CD4-positive, CD25-positive, alpha-beta regulatory T cell (primary cell): ENCODE measurements around the gene IQCH. TPM values are rescaled to one million over a fixed set of nuclear protein-coding genes. Genes with fewer than 3 reads are reported as not detected.

Source experiments
- ATAC-seq, 2 donors: fragments of 150-1000 bp; cut with Tn5 transposase; one replicate each; pipeline ENCODE4 v1.10.0; 2021; ENCODE audit warnings: low read depth in 2 of 2, moderate number of reproducible peaks in 2 of 2, moderate library complexity in 1 of 2
- DNase-seq, 3 donors: peaks; one replicate each; pipeline versions ENCODE4 v3.0.0 to v3.0.0-alpha.2; 2012 to 2022; ENCODE audit warnings: mixed read lengths in 1 of 3
- H3K27ac ChIP-seq: one replicate; pipeline ENCODE4 v1.7.0; 2013; ENCODE audit warnings: mild to moderate bottlenecking, low read length; ENCODE audit not compliant: insufficient read depth, poor library complexity, severe bottlenecking
- H3K27me3 ChIP-seq: one replicate; pipeline ENCODE4 v1.7.0; 2013; ENCODE audit warnings: low read length; ENCODE audit not compliant: control insufficient read depth, insufficient read depth
- H3K36me3 ChIP-seq: one replicate; pipeline ENCODE4 v1.7.0; 2013; ENCODE audit warnings: mild to moderate bottlenecking, low read length, moderate library complexity; ENCODE audit not compliant: control insufficient read depth, insufficient read depth
- H3K4me1 ChIP-seq: 2 replicates; pipeline ENCODE4 v1.7.0; 2013; ENCODE audit warnings: mild to moderate bottlenecking, low read length; ENCODE audit not compliant: insufficient read depth, control insufficient read depth, poor library complexity, severe bottlenecking
- H3K4me3 ChIP-seq: one replicate; pipeline ENCODE4 v1.7.0; 2013; ENCODE audit warnings: low read depth, mild to moderate bottlenecking, low read length, moderate library complexity
- H3K9me3 ChIP-seq, 2 experiments: 1 replicate in 1 of 2; 2 replicates in 1 of 2; pipeline ENCODE4 v1.7.0; 2013; ENCODE audit warnings: low read length in 2 of 2, mild to moderate bottlenecking in 1 of 2, moderate library complexity in 1 of 2; ENCODE audit not compliant: control insufficient read depth in 2 of 2
- H3K27ac Mint-ChIP-seq, 3 donors: one replicate each; pipeline ENCODE4 v1.8.0; 2020 to 2022; ENCODE audit warnings: mild to moderate bottlenecking in 3 of 3, mixed read lengths in 3 of 3, moderate library complexity in 2 of 3
- H3K27me3 Mint-ChIP-seq: one replicate; pipeline ENCODE4 v1.8.0; 2022; ENCODE audit warnings: mild to moderate bottlenecking, mixed read lengths
- H3K36me3 Mint-ChIP-seq: one replicate; pipeline ENCODE4 v1.8.0; 2020; ENCODE audit warnings: mixed read lengths
- H3K4me1 Mint-ChIP-seq, 4 donors: one replicate each; pipeline ENCODE4 v1.8.0; 2020 to 2022; ENCODE audit warnings: mixed read lengths in 4 of 4, mild to moderate bottlenecking in 1 of 4
- H3K4me3 Mint-ChIP-seq, 4 donors: one replicate each; pipeline ENCODE4 v1.8.0; 2020 to 2022; ENCODE audit warnings: mild to moderate bottlenecking in 4 of 4, mixed read lengths in 4 of 4, moderate library complexity in 3 of 4
- H3K9me3 Mint-ChIP-seq, 7 donors: one replicate each; pipeline ENCODE4 v1.8.0; 2020 to 2022; ENCODE audit warnings: mixed read lengths in 7 of 7, mild to moderate bottlenecking in 3 of 7, moderate library complexity in 2 of 7
- polyA plus RNA-seq, 4 donors: library from polyadenylated mRNA; unstranded; fragments of 300-500 nt; fragmentation: Illumina TruSeq; gene quantifications; one replicate each; pipeline ENCODE4 v1.2.3, GENCODE V29; 2021
- total RNA-seq: library from RNA; stranded (reverse); gene quantifications from one replicate; pipeline ENCODE4 v1.2.3, GENCODE V29; 2022

IQCH gene
- total and polyA plus RNA-seq, 5 donors from 2014 or later: 0.32 to 0.54 (median 0.38) TPM; not detected in 2

DNA sequence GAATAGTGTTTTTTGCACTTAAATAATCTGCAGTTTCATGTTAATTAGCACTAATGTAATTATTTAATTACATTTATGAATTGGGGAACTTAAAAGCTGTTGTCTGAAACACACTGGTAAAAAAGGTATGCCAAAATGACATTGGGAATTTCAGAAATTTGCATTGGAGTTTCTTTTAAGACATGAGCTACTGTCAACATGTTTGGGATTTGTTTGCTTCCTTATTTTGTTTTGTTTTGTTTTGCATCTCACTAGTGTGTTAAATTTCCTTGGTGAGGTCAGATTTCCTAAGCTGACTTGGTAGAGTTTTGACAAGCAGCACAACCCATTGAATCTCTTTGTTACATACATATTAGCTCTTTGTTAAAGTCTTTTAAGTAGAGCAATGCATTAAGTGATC lies 119.4 kb downstream of the IQCH start:
- Histone ChIP-seq H3K27ac (no peak overlapping the region), H3K4me1 (no peaks in the 10 kb centered on the region), H3K4me3 (no peak overlapping the region), H3K27me3 (no peaks in the 10 kb centered on the region), H3K36me3 (no peaks in the 10 kb centered on the region), H3K9me3 (no peaks in the 10 kb centered on the region)
- Mint-ChIP-seq H3K27me3 (peaks cover 15% of the 10 kb centered on the region), H3K4me1 (no peaks in the 10 kb centered on the region), H3K36me3 (no peaks in the 10 kb centered on the region), H3K4me3 (no peak overlapping the region), H3K9me3 (no peaks in the 10 kb centered on the region), H3K27ac (no peak overlapping the region)
- ATAC-seq (no peak), DNase-seq (no peak)

GRCh38 chr15:67379530-67379929 lies 124.9 kb downstream of the IQCH start:
- Mint-ChIP-seq H3K4me1 (no peaks in the 10 kb centered on the region), H3K9me3 (no peaks in the 10 kb centered on the region), H3K4me3 (no peak overlapping the region), H3K27me3 (peaks cover 32% of the 10 kb centered on the region), H3K36me3 (no peaks in the 10 kb centered on the region), H3K27ac (peak overlapping the region in 1 of 3 donors; percentile 20)
- Histone ChIP-seq H3K9me3 (no peaks in the 10 kb centered on the region), H3K4me3 (no peak overlapping the region), H3K36me3 (no peaks in the 10 kb centered on the region), H3K4me1 (no peaks in the 10 kb centered on the region), H3K27ac (no peak overlapping the region), H3K27me3 (peaks cover under 1% of the 10 kb centered on the region)
- no peak for DNase-seq
- ATAC-seq: no peak

- Mint-ChIP-seq H3K27ac (no peak overlapping the region), H3K9me3 (no peaks in the 10 kb centered on the region), H3K4me1 (no peaks in the 10 kb centered on the region), H3K27me3 (peaks cover 35% of the 10 kb centered on the region), H3K36me3 (no peaks in the 10 kb centered on the region), H3K4me3 (no peak overlapping the region)
- H3K4me3 ChIP-seq: no peak overlapping the region
- H3K27ac ChIP-seq: no peak overlapping the region
- H3K4me1 ChIP-seq: no peaks in the 10 kb centered on the region
- no peaks in the 10 kb centered on the region for H3K9me3 ChIP-seq
- H3K36me3 ChIP-seq: no peaks in the 10 kb centered on the region
- ATAC-seq (no peak), DNase-seq (no peak)
- peaks cover 3% of the 10 kb centered on the region for H3K27me3 ChIP-seq
Measured at GRCh38 chr15:67380921-67381320, 126.3 kb downstream of the IQCH start.

DNA sequence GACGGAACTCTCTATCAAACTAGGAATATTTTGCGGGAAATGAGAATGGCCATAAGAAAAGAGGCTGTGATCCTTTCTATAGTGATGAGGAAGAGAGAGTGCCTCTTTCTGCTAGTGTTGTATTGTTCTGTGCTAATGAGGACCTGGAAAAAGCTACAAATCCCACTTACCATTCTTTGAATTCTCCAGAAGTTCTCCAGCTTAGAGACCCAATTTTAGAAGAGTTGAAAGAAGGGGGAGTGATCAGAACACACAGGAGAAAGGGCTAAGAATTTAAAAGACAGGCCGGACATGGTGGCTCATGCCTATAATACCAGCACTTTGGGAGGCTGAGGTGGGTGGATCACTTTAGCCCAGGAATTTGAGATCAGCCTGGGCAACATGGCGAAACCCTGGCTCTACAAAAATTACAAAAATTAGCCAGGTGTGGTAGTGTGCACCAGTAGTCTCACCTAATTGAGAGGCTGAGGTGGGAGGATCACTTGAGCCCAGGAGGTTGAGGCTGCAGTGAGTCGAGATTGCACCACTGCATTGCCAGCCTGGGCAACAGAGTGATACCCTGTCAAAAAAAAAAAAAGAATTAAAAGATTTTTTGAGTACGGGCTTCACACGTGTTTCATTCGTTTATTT lies 126.9 kb downstream of the IQCH start:
- no peaks in the 10 kb centered on the region for H3K36me3 Mint-ChIP-seq
- H3K4me3 Mint-ChIP-seq: no peak overlapping the region
- ATAC-seq (no peak), DNase-seq (no peak)
- Histone ChIP-seq H3K4me1 (no peaks in the 10 kb centered on the region), H3K27me3 (peaks cover 3% of the 10 kb centered on the region), H3K9me3 (no peaks in the 10 kb centered on the region), H3K36me3 (no peaks in the 10 kb centered on the region), H3K4me3 (no peak overlapping the region), H3K27ac (no peak overlapping the region)
- no peak overlapping the region for H3K27ac Mint-ChIP-seq
- no peaks in the 10 kb centered on the region for H3K9me3 Mint-ChIP-seq
- no peaks in the 10 kb centered on the region for H3K4me1 Mint-ChIP-seq
- H3K27me3 Mint-ChIP-seq: peaks cover 34% of the 10 kb centered on the region

DNA sequence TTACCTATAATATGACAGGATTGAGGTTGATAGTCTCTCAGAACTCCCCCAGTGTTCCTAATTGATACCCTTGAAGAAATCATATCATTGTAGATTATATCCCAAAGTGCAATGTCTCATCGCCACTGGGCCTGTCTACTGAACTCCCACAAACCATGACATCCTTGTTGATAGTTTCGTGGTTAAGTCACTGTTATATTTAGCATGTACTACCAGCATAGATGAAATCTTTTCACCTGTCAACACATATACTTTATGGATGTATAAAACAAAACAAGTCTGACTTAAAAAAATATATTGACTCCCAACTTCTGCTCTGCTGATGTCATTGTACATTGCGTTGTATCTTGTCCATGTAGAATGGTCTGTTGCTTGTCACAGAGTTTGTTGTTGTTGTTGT lies 128.1 kb downstream of the IQCH start:
- DNase-seq (no peak), ATAC-seq (no peak)
- Mint-ChIP-seq H3K27ac (no peak overlapping the region), H3K4me3 (no peak overlapping the region), H3K27me3 (peaks cover 36% of the 10 kb centered on the region), H3K4me1 (no peaks in the 10 kb centered on the region), H3K36me3 (no peaks in the 10 kb centered on the region), H3K9me3 (no peaks in the 10 kb centered on the region)
- Histone ChIP-seq H3K9me3 (no peaks in the 10 kb centered on the region), H3K27ac (no peak overlapping the region), H3K36me3 (no peaks in the 10 kb centered on the region), H3K4me1 (no peaks in the 10 kb centered on the region), H3K27me3 (peaks cover 7% of the 10 kb centered on the region), H3K4me3 (no peak overlapping the region)

- Mint-ChIP-seq H3K4me1 (no peaks in the 10 kb centered on the region), H3K27ac (no peak overlapping the region), H3K27me3 (peaks cover 32% of the 10 kb centered on the region), H3K4me3 (no peak overlapping the region), H3K36me3 (no peaks in the 10 kb centered on the region), H3K9me3 (no peaks in the 10 kb centered on the region)
- no peak for ATAC-seq
- DNase-seq: no peak
- H3K9me3 ChIP-seq: no peaks in the 10 kb centered on the region
- H3K4me1 ChIP-seq: no peaks in the 10 kb centered on the region
- no peaks in the 10 kb centered on the region for H3K36me3 ChIP-seq
- H3K4me3 ChIP-seq: no peak overlapping the region
- no peak overlapping the region for H3K27ac ChIP-seq
- H3K27me3 ChIP-seq: peaks cover 14% of the 10 kb centered on the region
Measured at GRCh38 chr15:67383899-67384298, 129.3 kb downstream of the IQCH start.

GRCh38 chr15:67384761-67385160 lies 130.2 kb downstream of the IQCH start:
- Histone ChIP-seq H3K4me1 (no peaks in the 10 kb centered on the region), H3K27me3 (peaks cover 14% of the 10 kb centered on the region), H3K4me3 (no peak overlapping the region), H3K36me3 (no peaks in the 10 kb centered on the region), H3K27ac (no peak overlapping the region), H3K9me3 (no peaks in the 10 kb centered on the region)
- Mint-ChIP-seq H3K27me3 (peaks cover 35% of the 10 kb centered on the region), H3K27ac (no peak overlapping the region), H3K4me1 (no peaks in the 10 kb centered on the region), H3K4me3 (no peak overlapping the region), H3K36me3 (no peaks in the 10 kb centered on the region), H3K9me3 (no peaks in the 10 kb centered on the region)
- no peak for DNase-seq
- ATAC-seq: no peak

- Mint-ChIP-seq H3K27me3 (peaks cover 29% of the 10 kb centered on the region), H3K36me3 (no peaks in the 10 kb centered on the region), H3K27ac (no peak overlapping the region), H3K4me3 (no peak overlapping the region), H3K9me3 (no peaks in the 10 kb centered on the region), H3K4me1 (no peaks in the 10 kb centered on the region)
- peaks cover 14% of the 10 kb centered on the region for H3K27me3 ChIP-seq
- no peaks in the 10 kb centered on the region for H3K4me1 ChIP-seq
- ATAC-seq: no peak
- no peaks in the 10 kb centered on the region for H3K36me3 ChIP-seq
- DNase-seq: no peak
- H3K9me3 ChIP-seq: no peaks in the 10 kb centered on the region
- H3K27ac ChIP-seq: no peak overlapping the region
- no peak overlapping the region for H3K4me3 ChIP-seq
Measured at GRCh38 chr15:67385971-67386370, 131.4 kb downstream of the IQCH start.
